ENCODE results near the gene SIPA1L3. TPM values are rescaled to one million over a fixed set of nuclear protein-coding genes. Genes with fewer than 3 reads are reported as not detected.
A peak's percentile ranks its signal among the peaks of the same experiment; 100 is the strongest.

Gene SIPA1L3
- total RNA-seq, 2 experiments from 2014 or later, result 15.5 to 17.7 TPM

DNA sequence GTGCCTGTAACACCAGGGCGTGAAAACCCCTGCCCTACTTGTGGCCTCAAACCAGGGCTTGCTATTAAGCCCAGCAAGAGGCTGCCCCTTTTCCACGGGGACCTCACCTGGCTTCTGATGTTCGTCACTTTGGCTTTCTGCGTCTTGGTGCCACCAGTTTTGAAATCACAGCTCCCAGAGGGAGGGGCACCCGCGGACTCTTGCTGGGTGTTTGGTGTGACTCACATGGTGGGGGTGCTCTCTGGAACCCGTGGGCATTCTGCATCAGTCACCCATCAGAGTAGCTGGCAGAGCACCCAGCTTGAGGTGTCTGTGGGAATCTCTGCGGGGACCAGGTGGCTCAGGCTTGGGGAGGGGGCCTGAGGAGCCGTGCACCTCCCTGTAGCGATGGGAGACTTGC lies 19.2 kb downstream of the SIPA1L3 start:
- DNase-seq (no peak), ATAC-seq (ENCODE audit: poor library complexity) (no peak)
- intact Hi-C loops (cut with DNase I, micrococcal nuclease), result no loop called here
- Mint-ChIP-seq H3K27me3 (no peaks in the 10 kb centered on the region), H3K9me3 (no peaks in the 10 kb centered on the region), H3K27ac (no peak overlapping the region), H3K36me3 (ENCODE audit: low read depth) (peaks cover 18% of the 10 kb centered on the region), H3K4me1 (ENCODE audit: low read depth) (peaks cover 10% of the 10 kb centered on the region), H3K4me3 (no peak overlapping the region)
- Histone ChIP-seq H3K4me3 (ENCODE audit: low read length) (no peak overlapping the region), H3K27me3 (ENCODE audit: control insufficient read depth in 1 of 2, insufficient read depth in 2 of 2, low read length in 2 of 2) (no peaks in the 10 kb centered on the region), H3K36me3 (ENCODE audit: insufficient read depth, low read length) (no peaks in the 10 kb centered on the region), H3K4me1 (ENCODE audit: insufficient read depth, low read length) (peaks cover 3% of the 10 kb centered on the region), H3K9me3 (ENCODE audit: control insufficient read depth in 1 of 2, insufficient read depth in 1 of 2, low read length in 2 of 2) (no peaks in the 10 kb centered on the region), H3K27ac (ENCODE audit: low read depth in 1 of 2, low read length in 2 of 2) (no peak overlapping the region)
- TF ChIP-seq, protein P1, sequence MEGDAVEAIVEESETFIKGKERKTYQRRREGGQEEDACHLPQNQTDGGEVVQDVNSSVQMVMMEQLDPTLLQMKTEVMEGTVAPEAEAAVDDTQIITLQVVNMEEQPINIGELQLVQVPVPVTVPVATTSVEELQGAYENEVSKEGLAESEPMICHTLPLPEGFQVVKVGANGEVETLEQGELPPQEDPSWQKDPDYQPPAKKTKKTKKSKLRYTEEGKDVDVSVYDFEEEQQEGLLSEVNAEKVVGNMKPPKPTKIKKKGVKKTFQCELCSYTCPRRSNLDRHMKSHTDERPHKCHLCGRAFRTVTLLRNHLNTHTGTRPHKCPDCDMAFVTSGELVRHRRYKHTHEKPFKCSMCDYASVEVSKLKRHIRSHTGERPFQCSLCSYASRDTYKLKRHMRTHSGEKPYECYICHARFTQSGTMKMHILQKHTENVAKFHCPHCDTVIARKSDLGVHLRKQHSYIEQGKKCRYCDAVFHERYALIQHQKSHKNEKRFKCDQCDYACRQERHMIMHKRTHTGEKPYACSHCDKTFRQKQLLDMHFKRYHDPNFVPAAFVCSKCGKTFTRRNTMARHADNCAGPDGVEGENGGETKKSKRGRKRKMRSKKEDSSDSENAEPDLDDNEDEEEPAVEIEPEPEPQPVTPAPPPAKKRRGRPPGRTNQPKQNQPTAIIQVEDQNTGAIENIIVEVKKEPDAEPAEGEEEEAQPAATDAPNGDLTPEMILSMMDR (IDR thresholded peaks at IDR 0.05), result no peak
- ChIA-PET CTCF (no interaction called here), POLR2A (no interaction called here)

DNA sequence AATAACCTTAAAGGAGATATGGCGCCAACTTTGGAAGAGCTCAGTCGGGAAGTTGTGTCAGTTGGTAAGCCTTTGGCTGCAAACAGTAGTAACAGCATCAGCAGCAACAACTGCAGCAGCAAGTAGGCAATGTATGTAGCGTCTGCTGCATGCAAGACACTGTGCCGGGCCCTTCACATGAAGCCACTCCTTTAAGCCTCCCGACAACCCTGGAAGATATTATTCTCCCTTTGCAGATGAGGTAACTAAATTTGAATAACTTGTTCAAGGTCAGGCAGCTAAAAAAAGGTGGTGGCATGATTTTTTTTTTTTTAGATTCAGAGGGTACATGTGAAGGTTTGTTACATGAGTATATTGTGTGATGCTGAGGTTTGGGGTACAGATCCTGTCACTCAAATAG lies 19.7 kb downstream of the SIPA1L3 start:
- intact Hi-C loops (cut with DNase I, micrococcal nuclease), result no loop called here
- Histone ChIP-seq H3K36me3 (ENCODE audit: insufficient read depth, low read length) (no peaks in the 10 kb centered on the region), H3K9me3 (ENCODE audit: control insufficient read depth in 1 of 2, insufficient read depth in 1 of 2, low read length in 2 of 2) (no peaks in the 10 kb centered on the region), H3K4me3 (ENCODE audit: low read length) (no peak overlapping the region), H3K27ac (ENCODE audit: low read depth in 1 of 2, low read length in 2 of 2) (no peak overlapping the region), H3K4me1 (ENCODE audit: insufficient read depth, low read length) (peaks cover 3% of the 10 kb centered on the region), H3K27me3 (ENCODE audit: control insufficient read depth in 1 of 2, insufficient read depth in 2 of 2, low read length in 2 of 2) (no peaks in the 10 kb centered on the region)
- Mint-ChIP-seq H3K27me3 (no peaks in the 10 kb centered on the region), H3K4me3 (no peak overlapping the region), H3K27ac (no peak overlapping the region), H3K4me1 (ENCODE audit: low read depth) (peaks cover 10% of the 10 kb centered on the region), H3K36me3 (ENCODE audit: low read depth) (peaks cover 14% of the 10 kb centered on the region), H3K9me3 (no peaks in the 10 kb centered on the region)
- TF ChIP-seq, protein P1 (IDR thresholded peaks at IDR 0.05), result no peak
- ChIA-PET POLR2A (no interaction called here), CTCF (no interaction called here)
- DNase-seq, result no peak
- no peak for ATAC-seq (ENCODE audit: poor library complexity)

DNA sequence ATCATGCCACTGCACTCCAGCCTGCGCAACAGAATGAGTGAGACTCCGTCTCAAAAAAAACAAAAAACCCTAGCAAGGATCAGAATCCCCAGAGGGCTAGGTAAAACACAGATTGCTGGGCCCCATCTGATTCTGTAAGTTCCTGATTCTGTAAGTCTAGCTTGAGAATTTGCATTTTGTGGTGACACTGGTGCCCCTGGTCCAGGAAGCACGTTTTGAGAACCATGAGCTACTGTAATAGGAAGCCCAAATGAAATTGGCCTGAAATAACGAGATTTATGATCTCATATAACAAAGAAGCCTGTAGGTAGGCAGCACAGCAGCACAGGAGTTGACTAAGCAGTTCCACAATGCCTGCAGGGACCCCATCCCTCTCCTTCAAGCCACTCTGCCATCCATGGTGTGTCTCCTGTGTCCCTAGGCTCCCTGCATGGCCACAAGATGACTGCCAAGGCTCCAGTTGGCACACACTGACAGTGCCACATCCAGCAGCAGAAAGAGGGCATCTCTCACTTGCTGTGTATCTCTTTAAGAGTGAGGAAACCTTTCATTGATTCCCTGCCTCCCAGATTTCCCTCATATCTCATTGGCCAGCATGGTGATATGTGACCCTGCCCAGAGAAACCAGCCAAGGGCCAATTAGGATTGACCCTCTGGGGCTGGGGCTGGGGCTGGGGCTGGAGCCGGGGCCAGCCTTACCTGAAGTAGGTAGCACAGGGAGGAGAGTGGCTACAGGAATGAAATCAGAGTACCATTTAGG lies 21.7 kb downstream of the SIPA1L3 start:
- Mint-ChIP-seq H3K9me3 (no peaks in the 10 kb centered on the region), H3K36me3 (ENCODE audit: low read depth) (peaks cover 22% of the 10 kb centered on the region), H3K4me1 (ENCODE audit: low read depth) (peaks cover 15% of the 10 kb centered on the region), H3K27me3 (no peaks in the 10 kb centered on the region), H3K27ac (no peak overlapping the region), H3K4me3 (no peak overlapping the region)
- no peaks in the 10 kb centered on the region for H3K36me3 ChIP-seq (ENCODE audit: insufficient read depth, low read length)
- H3K4me1 ChIP-seq (ENCODE audit: insufficient read depth, low read length), result peaks cover 3% of the 10 kb centered on the region
- DNase-seq (peak in 2 of 14 experiments; percentile 19 to 21), ATAC-seq (ENCODE audit: poor library complexity) (no peak)
- TF ChIP-seq, protein P1 (IDR thresholded peaks at IDR 0.05), result no peak
- peaks cover 0 to 11% of the 10 kb centered on the region in 2 experiments for H3K9me3 ChIP-seq (ENCODE audit: control insufficient read depth in 1 of 2, insufficient read depth in 1 of 2, low read length in 2 of 2)
- ChIA-PET CTCF (no interaction called here), POLR2A (no interaction called here)
- H3K27ac ChIP-seq (ENCODE audit: low read depth in 1 of 2, low read length in 2 of 2), result no peak overlapping the region
- intact Hi-C loops (cut with DNase I, micrococcal nuclease), result no loop called here
- H3K27me3 ChIP-seq (ENCODE audit: control insufficient read depth in 1 of 2, insufficient read depth in 2 of 2, low read length in 2 of 2), result no peaks in the 10 kb centered on the region
- H3K4me3 ChIP-seq (ENCODE audit: low read length), result no peak overlapping the region
